Skin of body (tissue), 2 donors: ENCODE results near the gene OTOA. TPM values are rescaled to one million over a fixed set of nuclear protein-coding genes. Genes with fewer than 3 reads are reported as not detected.
"Not testable (repeated sequence)": the region's sequence is repeated elsewhere in the genome, so short reads cannot be mapped to it uniquely, and the experiment has no call there.

Experiments
- DNase-seq: peaks from one replicate; lab custom pipeline; 2025; lab: John Stamatoyannopoulos, UW
- total RNA-seq: library from RNA; depleted of rRNA; stranded (reverse); fragments of >200 nt; gene quantifications from one replicate; pipeline ENCODE4 v1.2.3, GENCODE V29; 2014

The OTOA gene
- total RNA-seq, 1 donor from 2014 or later: 0.10 TPM

DNA sequence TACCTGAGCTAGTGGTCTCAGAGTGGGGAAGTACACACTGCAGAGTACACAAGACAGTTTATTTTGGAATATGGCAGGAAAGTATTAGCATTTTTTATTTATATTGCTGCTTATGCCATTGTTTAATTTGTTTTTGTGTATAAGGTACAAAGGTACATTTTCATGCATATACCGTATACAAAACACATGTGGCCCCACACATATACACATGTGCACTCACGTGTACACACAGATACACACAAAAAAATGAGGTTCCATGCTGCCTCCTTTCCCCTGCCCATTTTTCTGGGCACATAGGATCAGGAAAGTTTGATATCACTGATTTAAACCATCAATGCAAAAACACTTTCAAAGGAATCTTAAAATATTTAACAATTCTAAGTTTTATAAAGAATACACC is 24.3 kb upstream of the OTOA start:
- no peak for DNase-seq

DNA sequence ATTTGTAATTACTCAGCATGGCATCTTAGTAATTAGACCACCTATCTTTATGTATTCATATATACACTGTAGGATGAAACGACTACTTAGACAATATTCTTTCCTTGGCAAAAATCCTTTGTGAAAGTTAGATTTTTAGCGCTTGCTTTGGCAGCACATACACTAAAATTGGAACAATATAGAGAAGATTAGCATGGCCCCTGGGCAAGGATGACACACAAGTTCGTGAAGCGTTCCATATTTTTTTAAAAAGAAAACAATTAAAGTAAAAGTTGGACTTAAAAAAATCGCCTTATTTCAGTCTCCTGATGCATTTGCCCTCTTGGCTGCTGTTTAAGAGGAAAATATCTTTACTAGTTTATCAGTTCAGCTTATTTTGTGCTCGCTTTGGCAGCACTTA is 21.9 kb upstream of the OTOA start:
- DNase-seq: no peak

DNA sequence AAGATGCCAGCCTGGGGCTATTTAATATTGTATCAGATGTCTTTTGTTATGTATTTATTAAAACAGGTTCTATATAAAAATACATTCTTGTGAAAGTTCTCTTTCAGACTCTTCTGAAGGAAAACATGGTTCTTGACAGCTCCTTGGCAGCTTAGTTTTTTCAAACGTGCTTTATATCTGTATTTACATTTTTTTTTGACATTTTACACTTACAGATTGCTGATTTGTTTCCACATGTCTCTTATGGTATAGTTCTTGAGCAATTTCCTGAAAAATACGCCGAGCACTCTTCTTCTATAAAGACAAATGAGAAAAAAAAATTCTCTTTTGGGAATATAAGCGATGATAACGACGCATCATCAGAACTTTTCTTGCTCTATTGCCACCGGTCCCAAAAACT is 20.9 kb upstream of the OTOA start:
- no peak for DNase-seq

DNA sequence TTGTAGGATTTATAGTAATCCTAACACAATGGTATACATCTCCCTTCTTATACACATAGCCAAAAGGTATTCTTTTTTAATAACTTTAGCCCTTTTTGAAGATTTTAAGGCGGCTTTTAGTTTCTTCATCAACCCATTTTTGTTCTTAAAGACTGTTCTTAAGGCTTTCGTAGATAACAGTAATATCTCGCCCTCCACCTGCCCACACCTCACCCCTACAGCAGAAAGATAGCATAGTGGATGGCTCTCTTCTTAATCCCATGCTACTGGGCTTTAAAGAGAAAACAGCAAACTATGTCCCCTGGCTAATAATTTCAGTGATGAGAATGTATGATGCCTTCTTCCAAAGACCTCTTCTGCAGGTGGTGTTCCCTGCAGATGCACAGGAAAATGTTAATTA is 20.0 kb upstream of the OTOA start:
- no peak for DNase-seq

DNA sequence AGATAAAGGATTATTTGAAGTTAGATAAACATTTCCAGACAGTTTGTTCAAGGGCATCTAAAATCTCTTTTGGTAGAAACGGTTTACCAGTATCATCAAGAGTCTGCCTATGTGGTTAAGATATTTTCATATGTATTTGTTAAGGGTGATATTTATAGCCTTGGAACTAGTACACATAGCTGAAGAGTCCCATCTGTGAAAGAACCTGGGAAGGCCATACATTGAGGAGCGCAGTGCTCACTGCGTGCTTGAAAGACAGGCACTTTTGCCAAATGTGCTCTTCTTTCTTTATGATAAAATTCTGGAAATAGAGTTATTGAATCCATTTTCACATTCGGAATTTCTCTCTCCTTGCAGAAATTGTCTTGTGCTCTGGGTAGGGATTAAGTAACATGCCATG is 19.1 kb upstream of the OTOA start:
- DNase-seq: no peak

DNA sequence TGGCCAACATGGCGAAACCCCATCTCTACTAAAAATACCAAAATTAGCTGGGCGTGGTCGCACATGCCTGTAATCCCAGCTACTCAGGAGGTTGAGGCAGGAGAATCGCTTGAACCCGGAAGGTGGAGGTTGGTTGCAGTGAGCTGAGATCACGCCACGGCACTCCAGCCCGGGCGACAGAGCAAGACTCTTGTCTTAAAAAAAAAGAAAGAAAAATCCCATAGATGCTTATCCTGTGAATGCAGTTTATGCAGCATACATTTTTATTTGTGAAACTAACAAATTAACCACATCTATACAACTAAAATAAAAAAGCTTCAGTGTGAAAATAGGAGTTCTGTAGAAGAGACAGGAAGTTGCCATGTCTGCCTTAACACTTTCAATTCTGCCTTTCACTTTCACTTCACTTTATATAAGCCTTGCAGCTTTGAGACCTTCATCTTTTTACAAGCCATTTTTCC is 18.5 kb upstream of the OTOA start:
- DNase-seq: no peak

DNA sequence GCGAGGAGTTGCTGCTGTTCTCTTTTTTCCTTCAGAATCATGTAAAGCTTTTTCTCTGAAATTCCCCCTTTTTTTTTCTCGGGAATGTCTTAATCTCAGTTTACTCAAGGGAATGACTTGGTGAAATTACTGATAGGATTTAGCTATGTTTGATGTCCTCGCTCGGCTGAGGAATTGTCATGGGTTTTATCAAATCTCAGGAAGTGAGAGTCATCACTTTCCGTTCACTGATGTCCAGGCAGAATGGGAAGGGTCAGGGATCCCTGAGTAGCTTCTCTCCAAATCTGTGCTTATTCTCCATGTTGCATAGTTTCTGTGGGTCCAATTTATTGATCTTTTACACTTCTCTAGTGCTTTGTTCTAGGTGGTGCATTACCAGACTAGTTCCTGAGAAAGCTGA is 17.7 kb upstream of the OTOA start:
- no peak for DNase-seq

DNA sequence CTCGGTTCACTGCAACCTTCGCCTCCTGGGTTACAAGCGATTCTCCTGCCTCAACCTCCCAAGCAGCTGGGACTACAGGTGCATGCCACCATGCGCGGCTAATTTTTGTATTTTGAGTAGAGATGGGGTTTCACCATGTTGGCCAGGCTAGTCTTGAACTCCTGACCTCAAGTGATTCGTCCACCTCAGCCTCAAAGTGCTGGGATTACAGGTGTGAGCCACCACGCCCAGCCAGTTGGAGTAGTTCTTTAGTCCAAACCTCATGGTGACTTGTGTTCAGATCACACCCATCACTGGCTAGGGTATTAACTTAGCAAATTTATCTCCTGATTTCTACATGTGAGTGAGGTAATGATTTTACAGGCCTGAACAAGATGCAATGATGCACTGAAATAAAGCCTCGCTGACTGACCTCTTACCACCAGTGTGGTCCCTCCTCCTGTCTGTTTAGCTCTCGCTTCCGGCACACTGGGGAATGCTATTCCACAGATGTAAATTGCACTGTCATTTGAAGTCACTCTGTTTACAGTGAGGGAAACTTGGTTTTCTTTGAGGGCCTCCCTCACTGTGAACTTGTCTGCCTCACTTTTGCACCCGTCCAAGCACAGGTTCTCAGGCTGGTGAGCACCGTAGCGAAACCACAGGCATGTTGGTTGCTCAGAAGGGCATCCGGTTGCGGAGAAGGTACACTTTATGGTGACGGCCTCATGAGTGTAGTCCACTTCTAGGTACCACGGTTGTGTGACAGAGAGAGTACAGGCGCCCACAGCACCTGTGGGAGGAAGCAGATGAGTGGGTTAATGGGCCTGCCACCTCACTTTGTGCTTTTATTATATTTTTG is 16.8 kb upstream of the OTOA start:
- no peak for DNase-seq

DNA sequence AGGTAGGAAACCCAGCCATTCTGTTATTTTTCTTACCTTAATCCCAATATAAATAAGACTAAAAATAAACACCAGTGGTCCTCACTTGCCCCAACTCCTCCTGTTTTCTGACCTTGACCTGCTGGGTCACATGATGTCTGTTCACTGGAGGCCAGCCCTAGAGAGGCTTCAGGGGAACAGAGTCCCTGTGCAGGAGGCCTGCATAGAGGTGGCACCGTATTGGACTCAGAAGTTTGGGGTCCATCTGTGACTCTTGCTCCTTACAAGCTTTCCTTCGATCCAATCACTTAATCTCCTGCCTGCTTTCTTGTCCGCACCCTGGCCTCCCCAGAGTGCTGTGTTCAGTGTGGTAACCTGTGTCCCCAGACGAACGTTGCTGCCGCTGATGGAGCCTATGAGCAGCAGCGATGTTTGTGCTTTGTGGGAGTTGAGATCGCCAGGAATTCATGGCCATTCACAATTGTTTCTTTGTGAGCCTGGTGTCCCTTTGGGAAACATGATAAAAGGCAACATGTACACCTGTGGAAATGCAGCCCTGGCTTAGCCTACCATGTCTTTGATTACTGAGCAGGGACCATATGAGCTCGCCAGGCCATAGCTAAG is 16.1 kb upstream of the OTOA start:
- no peak for DNase-seq

DNA sequence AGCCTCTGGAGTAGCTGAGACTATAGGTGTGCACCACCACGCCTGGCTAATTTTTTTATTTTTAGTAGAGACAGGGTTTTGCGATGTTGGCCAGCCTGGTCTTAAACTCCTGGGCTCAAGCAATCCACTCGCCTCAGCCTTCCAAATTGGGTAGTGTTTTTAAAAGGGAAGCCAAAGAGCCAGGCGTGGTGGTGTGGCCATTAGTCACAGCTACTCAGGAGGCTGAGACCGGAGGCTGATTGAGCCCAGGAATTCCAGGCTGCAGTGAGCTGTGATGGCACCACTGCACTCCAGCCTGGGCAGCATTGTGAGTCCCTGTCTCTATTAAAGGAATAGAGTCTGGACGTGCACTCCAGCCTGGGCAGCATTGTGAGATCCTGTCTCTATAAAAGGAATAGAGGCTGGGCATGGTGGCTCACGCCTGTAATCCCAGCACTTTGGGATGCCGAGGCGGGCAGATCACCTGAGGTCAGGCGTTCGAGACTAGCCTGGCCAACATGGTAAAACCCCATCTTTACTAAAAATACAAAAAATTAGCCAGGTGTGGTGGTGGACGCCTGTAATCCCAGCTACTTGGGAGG is 13.9 kb upstream of the OTOA start:
- DNase-seq: not testable (repeated sequence)

DNA sequence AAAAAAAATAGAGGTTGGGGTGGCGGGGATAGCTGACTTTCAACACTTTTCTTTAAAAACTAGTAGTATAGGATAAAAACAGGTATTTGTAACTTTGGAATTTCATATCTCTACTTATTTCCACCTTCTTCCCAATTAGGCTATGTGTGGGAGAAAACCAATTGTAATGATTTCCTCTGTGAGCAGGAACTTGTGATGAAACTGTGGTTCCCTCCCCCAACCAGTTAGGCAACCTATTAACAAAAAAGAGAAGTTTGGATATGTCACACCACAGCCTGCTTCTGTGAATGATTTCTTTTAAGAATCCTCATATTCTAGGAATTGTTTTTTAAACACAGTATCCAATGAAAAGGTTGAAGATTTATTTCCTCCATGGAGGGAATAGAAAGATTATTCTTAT is 13.2 kb upstream of the OTOA start:
- no peak for DNase-seq

DNA sequence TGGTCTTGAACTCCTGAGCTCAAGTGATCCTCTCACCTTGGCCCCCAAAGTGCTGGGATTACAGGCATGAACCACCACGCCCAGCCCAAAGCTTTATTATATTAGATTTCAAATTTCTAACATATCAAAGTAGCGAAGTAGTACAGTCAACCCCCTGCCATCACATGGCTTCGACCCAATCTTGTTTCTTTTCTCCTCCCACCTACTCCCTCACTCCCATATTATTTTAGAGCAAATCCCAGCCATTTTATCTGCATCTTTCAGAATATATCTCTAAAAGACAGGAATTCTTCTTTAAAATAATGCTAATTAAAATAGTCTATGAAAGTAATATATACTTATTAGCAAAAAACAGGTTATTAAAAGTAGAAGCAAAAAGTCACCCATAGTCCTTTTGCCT is 12.3 kb upstream of the OTOA start:
- no peak for DNase-seq

DNA sequence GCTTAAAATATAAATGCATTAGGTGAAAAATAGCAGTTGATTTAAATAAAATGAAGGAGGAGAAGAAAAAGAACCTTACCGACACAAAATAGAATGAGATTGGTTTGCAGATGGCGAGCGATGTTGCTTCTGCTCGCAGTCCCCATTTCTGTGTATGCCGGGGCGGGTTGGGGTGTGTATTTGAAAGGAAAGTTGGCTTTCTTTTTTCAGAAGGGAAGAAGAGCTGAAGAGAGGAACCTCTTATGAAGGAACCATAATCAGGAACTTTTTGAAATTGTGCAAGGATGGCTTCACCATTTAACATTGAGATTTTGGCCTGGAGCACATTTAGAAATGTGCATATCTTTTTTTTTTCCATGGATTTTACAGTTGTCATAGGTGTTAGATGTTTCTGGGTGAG is 11.3 kb upstream of the OTOA start, which contains the start of gene IGSF6:
TSS of gene IGSF6 (minus strand) at position 156 of the 400 bp plus-strand sequence. CDS start at position 146, 10 bp downstream.
- no peak for DNase-seq

DNA sequence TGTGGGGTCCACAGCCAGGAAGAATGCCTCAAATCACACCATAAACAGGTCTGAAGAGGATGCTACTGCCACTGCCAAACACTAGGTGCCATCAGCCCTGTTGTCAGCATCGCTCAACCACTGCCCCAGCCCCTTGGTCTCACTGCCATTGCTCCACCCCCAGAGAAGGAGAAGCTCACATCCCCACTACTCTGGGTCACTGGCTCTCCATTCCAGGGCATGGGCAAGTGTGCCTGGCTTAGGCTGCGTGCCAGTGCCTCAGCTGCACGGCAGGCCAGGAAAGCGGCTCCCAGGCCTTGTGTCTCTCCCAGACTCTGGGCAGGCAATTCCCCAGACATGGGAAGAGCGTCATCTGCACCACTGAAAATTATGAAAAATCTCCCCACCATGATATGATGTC is 10.2 kb upstream of the OTOA start:
- DNase-seq: no peak

DNA sequence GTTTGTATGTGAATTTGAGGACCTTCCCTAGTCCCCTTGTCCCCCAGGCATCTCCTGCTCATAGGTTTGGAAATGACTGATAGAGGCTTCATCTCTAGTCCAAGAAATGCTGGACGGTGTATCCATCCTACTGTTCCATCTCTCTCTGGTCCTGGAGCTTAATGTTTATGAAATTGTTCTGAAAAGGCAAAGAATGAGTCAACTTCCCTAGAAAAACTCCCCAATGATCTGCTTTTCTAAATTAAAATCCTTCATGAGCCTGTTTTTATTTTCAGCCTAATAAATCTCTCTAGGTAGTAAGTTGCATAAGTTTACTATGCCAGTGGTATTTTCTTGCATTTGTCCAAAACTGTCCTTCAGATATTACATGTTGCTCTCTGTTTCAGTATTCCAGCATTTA is 9.3 kb upstream of the OTOA start:
- no peak for DNase-seq

DNA sequence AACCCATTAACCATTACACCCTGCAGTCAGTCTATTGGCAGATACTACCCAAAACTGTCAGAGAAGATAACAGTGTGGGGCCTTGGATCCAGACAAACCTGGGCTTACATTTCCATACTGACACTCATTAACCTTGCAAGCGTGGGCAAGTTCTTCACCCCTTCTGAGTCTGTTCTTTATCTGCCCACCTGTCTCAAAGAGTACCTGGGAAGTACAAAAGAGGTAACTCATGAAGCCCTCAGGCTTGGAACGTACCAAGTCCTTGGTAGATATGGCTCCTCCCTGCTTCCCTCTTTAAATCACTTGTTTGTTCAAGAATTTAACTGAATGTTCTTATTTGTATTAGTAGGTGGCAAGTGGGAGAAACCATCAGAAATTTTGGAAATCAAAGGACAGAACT is 8.9 kb upstream of the OTOA start:
- no peak for DNase-seq

DNA sequence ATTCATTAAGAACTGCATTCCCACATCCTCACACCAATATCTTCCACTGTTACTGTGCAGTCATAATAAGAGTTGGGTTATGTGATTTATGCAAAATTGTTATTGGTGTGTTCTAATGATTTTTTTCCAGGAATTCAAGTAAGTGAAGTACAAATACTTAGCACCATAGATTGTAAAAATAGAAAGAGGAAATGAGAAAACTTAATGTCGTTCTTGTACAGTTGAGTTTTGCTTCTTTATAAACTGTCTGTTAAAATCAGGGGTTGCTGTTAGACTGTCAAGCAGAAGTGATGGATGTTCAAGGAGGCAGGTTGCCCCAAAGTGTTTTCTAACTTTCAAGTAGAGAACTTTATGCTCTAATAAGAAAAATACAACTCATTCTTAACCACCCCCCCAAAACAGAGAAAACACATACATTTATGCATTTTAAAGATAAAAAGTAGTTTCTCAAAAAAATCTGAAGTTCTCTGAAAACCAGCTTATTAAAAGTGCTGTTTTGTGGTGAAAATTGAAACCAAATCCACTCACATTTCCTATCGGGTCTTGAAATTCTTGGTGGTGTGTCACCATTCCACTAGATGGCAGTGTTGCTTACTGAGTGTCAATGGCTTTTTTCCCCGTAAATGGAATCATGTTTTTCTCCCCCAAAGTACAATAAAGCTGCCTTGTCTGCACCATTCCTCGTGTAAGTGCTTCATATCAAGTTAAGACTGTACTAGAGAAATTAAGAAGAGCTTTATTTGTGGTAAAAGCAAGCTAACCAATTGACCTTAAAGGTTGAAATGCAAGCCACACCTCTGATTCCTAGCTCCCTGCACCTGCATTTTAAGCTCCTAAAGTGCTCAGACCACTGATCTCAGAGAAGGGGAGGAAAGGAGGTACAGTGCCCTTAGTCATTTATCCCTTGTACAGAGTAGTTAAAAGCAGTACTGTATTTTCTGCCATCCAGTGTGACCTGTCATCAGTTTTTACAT is 6.7 kb upstream of the OTOA start:
- DNase-seq: peak; percentile 22

DNA sequence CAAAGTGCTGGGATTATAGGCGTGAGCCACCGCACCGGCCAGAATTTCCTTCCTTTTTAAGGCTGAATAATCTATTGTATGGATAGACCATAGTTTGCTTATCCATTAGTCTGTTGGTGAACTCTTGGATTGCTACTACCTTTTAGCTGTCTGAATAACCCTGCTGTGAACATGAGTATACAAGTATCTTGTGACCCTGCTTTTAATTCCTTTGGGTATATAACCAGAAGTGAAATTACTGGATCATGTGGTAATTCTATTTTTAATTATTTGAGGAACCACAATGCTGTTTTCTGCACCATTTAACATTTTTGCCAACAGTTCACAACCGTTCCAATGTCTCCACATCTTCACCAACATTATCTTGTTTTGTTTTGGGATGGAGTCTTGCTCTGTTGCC is 4.6 kb upstream of the OTOA start:
- DNase-seq: no peak

DNA sequence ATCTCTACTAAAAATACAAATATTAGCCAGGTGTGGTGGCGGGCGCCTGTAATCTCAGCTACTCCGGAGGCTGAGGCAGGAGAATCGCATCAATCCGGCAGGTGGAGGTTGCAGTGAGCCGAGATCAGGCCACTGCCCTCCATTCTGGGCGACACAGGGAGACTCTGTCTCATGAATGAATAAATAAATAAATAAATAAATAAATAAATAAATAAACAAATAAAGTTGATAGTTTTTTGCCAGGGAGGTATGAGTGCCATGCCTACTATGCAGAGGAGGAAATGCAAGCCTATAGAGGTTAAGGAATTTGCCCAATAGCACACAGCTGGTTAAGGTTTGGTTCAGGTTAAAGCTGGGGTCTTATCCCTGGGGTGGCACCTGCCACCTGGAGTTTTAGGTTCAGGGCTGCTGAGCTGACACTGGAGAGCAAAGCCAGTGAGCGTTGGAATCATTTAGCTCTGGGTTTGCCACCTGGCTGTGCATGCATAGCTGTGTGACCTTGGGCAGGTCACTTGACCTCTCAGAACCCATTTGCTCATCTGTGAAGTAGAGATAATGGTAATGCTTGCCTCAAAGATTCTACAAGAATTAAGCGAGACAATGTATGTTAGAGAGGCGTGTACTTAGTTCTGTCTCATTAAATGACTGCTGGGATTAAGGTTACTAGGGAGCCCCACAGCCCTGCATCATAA is 1.2 kb downstream of the OTOA start:
- no peak for DNase-seq

DNA sequence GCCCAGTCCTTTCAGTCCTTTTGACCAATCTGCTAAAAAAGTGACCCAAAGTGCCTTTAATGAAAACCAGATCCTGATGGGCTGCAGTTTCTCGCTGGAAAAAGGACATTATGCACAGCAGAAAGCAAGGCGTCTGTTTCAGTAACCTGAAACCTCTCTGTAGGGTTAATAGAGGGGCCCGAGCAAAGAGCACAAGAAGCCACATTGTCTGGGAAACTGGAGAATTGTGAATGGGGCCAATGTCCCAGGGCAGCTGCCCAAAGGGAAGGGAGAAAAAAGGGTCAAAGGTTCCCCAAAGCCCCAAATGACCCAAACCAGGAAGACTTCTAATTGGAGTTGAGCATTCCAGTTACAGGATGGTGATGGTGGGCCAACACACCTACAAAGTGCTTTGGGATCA is 3.0 kb downstream of the OTOA start:
- DNase-seq: no peak

DNA sequence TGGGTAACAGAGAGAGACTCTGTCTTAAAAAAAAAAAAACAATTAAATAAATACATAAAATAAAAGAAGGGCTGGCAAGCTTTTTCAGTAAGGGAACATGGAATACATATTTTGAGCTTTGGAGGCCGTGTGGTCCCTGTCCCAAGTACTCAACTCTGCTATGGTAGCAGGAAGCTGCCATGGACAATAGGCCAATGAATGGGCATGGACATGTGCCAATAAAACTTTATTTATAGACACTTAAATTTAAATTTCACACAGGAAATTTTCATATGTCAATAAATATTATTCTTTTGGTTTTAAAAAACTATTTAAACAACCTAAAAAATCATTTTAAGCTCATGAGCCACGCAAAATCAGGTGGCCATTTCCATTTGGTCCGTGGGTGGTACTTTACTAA is 3.8 kb downstream of the OTOA start:
- DNase-seq: no peak
